Neural crest cell (in vitro differentiated cells): ENCODE data around the gene KRTAP9-4. TPM values are rescaled to one million over a fixed set of nuclear protein-coding genes. Genes with fewer than 3 reads are reported as not detected.
"Not testable (repeated sequence)": the region's sequence is repeated elsewhere in the genome, so short reads cannot be mapped to it uniquely, and the experiment has no call there.

Source experiments
- DNase-seq: peaks from one replicate; pipeline ENCODE4 v3.0.0; 2021; ENCODE audit warnings: low read depth, mixed read lengths, low spot score
- H3K27ac Mint-ChIP-seq: one replicate; pipeline ENCODE4 v1.8.0; 2021; ENCODE audit warnings: mild to moderate bottlenecking, mixed read lengths; ENCODE audit not compliant: unreplicated experiment
- H3K27me3 Mint-ChIP-seq: 2 replicates; pipeline ENCODE4 v1.8.0; 2021; ENCODE audit warnings: low read depth, mild to moderate bottlenecking, mixed read lengths
- H3K36me3 Mint-ChIP-seq: 2 replicates; pipeline ENCODE4 v1.8.0; 2021; ENCODE audit warnings: low read depth, mild to moderate bottlenecking, mixed read lengths
- H3K4me1 Mint-ChIP-seq: 2 replicates; pipeline ENCODE4 v1.8.0; 2021; ENCODE audit warnings: mixed read lengths
- H3K4me3 Mint-ChIP-seq: one replicate; pipeline ENCODE4 v1.8.0; 2021; ENCODE audit warnings: mild to moderate bottlenecking, mixed read lengths
- H3K9me3 Mint-ChIP-seq: 2 replicates; pipeline ENCODE4 v1.8.0; 2021; ENCODE audit warnings: mixed read lengths
- CTCF ChIP-seq: fragments of 200-600 bp; sonication (generic); conservative IDR thresholded peaks from 2 replicates; pipeline ENCODE4 v1.5.0; 2021; ENCODE audit warnings: antibody characterized with exemption, mild to moderate bottlenecking
- long read RNA-seq: library from polyadenylated mRNA; unstranded; transcript quantifications from one replicate; pipeline ENCODE4 v2.0.0, GENCODE V29; 2020
- total RNA-seq: library from RNA; stranded (reverse); gene quantifications from 2 replicates; pipeline ENCODE4 v1.2.1, GENCODE V29; 2021

KRTAP9-4 gene
- total RNA-seq = not detected in 2 replicates
- long read RNA-seq = 0 reads

- H3K4me1 Mint-ChIP-seq, DNase-seq, H3K4me3 Mint-ChIP-seq, H3K27ac Mint-ChIP-seq, H3K36me3 Mint-ChIP-seq, H3K9me3 Mint-ChIP-seq: not testable (repeated sequence)
- peaks cover 83% of the 10 kb centered on the region for H3K27me3 Mint-ChIP-seq
These were observed at the start of gene KRTAP9-4 for GRCh38 chr17:41249637-41250240. Gene KRTAP9-4 (plus strand): TSS chr17:41249687. CDS start chr17:41249721, 34 bp downstream.

- TF ChIP-seq CTCF = no peak
- no peak overlapping the region for H3K27ac Mint-ChIP-seq
- no peaks in the 10 kb centered on the region for H3K9me3 Mint-ChIP-seq
- H3K4me1 Mint-ChIP-seq = no peaks in the 10 kb centered on the region
- H3K27me3 Mint-ChIP-seq = peaks cover 57% of the 10 kb centered on the region
- H3K4me3 Mint-ChIP-seq = no peak overlapping the region
- no peak for DNase-seq
- H3K36me3 Mint-ChIP-seq = no peaks in the 10 kb centered on the region
These were observed 37.5 kb upstream of the KRTAP9-4 start for GRCh38 chr17:41211845-41212466.

GRCh38 chr17:41212524-41213169, 36.8 kb upstream of the KRTAP9-4 start:
- Mint-ChIP-seq H3K36me3 (no peaks in the 10 kb centered on the region), H3K9me3 (no peaks in the 10 kb centered on the region), H3K4me1 (no peaks in the 10 kb centered on the region), H3K4me3 (no peak overlapping the region), H3K27me3 (peaks cover 61% of the 10 kb centered on the region), H3K27ac (no peak overlapping the region)
- TF ChIP-seq CTCF = no peak
- no peak for DNase-seq

GRCh38 chr17:41215681-41216080, 33.8 kb upstream of the KRTAP9-4 start:
- DNase-seq = no peak
- Mint-ChIP-seq H3K27me3 (peaks cover 44% of the 10 kb centered on the region), H3K9me3 (peaks cover 7% of the 10 kb centered on the region), H3K27ac (no peak overlapping the region), H3K4me3 (no peak overlapping the region), H3K4me1 (no peaks in the 10 kb centered on the region), H3K36me3 (peaks cover 3% of the 10 kb centered on the region)
- TF ChIP-seq CTCF = no peak

- peaks cover 3% of the 10 kb centered on the region for H3K36me3 Mint-ChIP-seq
- peaks cover 8% of the 10 kb centered on the region for H3K9me3 Mint-ChIP-seq
- no peak overlapping the region for H3K27ac Mint-ChIP-seq
- peaks cover 4% of the 10 kb centered on the region for H3K4me1 Mint-ChIP-seq
- H3K4me3 Mint-ChIP-seq = no peak overlapping the region
- TF ChIP-seq CTCF = no peak
- H3K27me3 Mint-ChIP-seq = peaks cover 28% of the 10 kb centered on the region
- DNase-seq = no peak
These were observed 25.7 kb upstream of the KRTAP9-4 start for GRCh38 chr17:41223821-41224220.

- Mint-ChIP-seq H3K9me3 (no peaks in the 10 kb centered on the region), H3K36me3 (no peaks in the 10 kb centered on the region), H3K4me3 (no peak overlapping the region)
These were observed 23.4 kb upstream of the KRTAP9-4 start for GRCh38 chr17:41226051-41226450.

GRCh38 chr17:41226598-41227095, 22.8 kb upstream of the KRTAP9-4 start, which contains the start of gene KRTAP9-2:
Gene KRTAP9-2 (plus strand): TSS chr17:41226648. CDS start chr17:41226655, 7 bp downstream.
- H3K27ac Mint-ChIP-seq, H3K9me3 Mint-ChIP-seq, DNase-seq, H3K4me3 Mint-ChIP-seq, H3K4me1 Mint-ChIP-seq, H3K36me3 Mint-ChIP-seq: not testable (repeated sequence)
- H3K27me3 Mint-ChIP-seq = peaks cover 33% of the 10 kb centered on the region

More at GRCh38 chr17:41226051-41226450, 23.4 kb upstream of the KRTAP9-4 start:
- Mint-ChIP-seq H3K27ac (no peak overlapping the region), H3K27me3 (peaks cover 34% of the 10 kb centered on the region), H3K4me1 (peaks cover 4% of the 10 kb centered on the region)
- TF ChIP-seq CTCF = no peak
- DNase-seq = no peak
